HEK293T (cell line): ENCODE measurements around the gene CSF2.

Experiments
- ARNT ChIP-seq: fragments of 450-650 bp; IDR thresholded peaks from 2 replicates; pipeline ENCODE4 v1.6.1; 2017; ENCODE audit warnings: mild to moderate bottlenecking
- BHLHE40 ChIP-seq: fragments of 450-650 bp; IDR thresholded peaks from 2 replicates; pipeline ENCODE4 v1.6.1; 2016; ENCODE audit warnings: mild to moderate bottlenecking, moderate library complexity, borderline replicate concordance
- CTBP1 ChIP-seq: fragments of 450-650 bp; IDR thresholded peaks from 2 replicates; pipeline ENCODE4 v1.6.1; 2016; ENCODE audit warnings: borderline replicate concordance
- ELF4 ChIP-seq: fragments of 450-650 bp; IDR thresholded peaks from 2 replicates; pipeline ENCODE4 v1.6.1; 2017; ENCODE audit warnings: antibody characterized with exemption
- FOXK2 ChIP-seq: fragments of 450-650 bp; IDR thresholded peaks from 2 replicates; pipeline ENCODE4 v1.6.1; 2016; ENCODE audit warnings: mild to moderate bottlenecking
- FOXM1 ChIP-seq: fragments of 450-650 bp; IDR thresholded peaks from 2 replicates; pipeline ENCODE4 v1.6.1; 2017; ENCODE audit warnings: mild to moderate bottlenecking, borderline replicate concordance
- NFRKB ChIP-seq: fragments of 450-650 bp; IDR thresholded peaks from 2 replicates; pipeline ENCODE4 v1.6.1; 2016; ENCODE audit warnings: mild to moderate bottlenecking, moderate library complexity
- SP1 ChIP-seq: fragments of 450-650 bp; IDR thresholded peaks from 2 replicates; pipeline ENCODE4 v1.6.1; 2017
- SUZ12 ChIP-seq: fragments of 450-650 bp; IDR thresholded peaks from 2 replicates; pipeline ENCODE4 v1.6.1; 2016; ENCODE audit warnings: mild to moderate bottlenecking
- TARDBP ChIP-seq: fragments of 450-650 bp; IDR thresholded peaks from 2 replicates; pipeline ENCODE4 v1.6.1; 2016
- ZNF384 ChIP-seq: fragments of 450-650 bp; IDR thresholded peaks from 2 replicates; pipeline ENCODE4 v1.6.1; 2016

DNA sequence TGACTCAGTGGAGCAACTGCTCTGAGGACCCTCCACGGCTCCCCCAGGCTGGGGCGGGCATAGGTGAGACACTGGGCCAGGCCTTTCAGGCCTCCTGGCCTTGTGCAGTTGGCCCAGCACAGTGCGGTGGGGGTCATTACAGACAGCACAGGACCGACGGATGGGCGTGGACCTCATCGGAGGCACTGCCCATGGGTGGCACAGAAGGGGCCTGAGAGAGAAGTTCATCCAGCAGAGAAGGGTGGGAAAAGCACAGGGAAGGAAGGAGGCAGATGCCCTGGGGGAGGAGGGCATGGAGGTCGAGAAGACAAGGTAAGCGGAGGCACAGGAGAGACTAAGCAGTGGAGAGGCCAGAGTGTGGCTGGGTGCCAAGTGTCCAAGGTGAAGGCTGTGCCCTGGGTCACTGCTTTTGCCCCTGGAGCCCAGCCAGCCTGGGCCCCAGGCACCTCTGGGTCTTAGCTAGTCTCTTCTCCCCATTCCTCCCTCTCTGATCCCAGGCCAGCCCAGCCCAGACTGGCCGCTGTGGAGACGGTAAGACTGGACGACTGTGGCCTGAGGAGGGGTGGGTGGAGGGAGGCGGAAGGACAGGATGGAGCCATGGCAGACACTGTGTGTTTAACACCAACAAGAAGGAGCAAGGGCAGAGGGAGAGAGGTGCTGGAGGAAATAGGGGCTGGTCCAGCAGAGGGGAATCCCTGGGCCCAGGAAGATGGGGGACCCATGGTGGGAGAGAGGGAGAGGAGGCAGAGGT, 7.5 kb upstream of the CSF2 start:
- TF ChIP-seq ARNT (no peak), FOXK2 (no peak), SUZ12 (no peak), SP1 (no peak), NFRKB (no peak), FOXM1 (no peak), BHLHE40 (no peak), CTBP1 (no peak), ZNF384 (no peak), TARDBP (no peak), ELF4 (no peak)
